D341Med (cell line): ENCODE data around the gene RBM43.
"Not testable (repeated sequence)": the region's sequence is repeated elsewhere in the genome, so short reads cannot be mapped to it uniquely, and the experiment has no call there.

Source experiments
- DNase-seq: peaks from one replicate; pipeline ENCODE4 v3.0.0; 2012; ENCODE audit warnings: low spot score

Gene RBM43

DNA sequence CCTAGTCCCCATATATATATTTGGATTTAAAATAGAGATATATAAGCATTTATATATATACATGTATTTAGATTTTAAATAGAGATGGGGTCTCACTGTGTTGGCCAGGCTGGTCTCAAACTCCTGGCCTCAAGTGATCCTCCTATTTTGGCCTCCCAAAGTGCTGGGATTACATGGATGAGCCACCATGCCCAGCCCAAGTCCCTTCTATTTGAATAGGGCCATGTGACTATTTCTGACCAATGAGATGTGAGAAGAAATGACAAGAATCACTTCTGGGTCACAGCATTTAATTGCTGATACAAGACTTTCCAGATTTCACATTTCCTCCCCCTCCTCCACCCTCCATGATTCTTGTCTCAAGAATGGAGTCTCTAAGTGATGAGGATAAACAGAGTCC is 6.4 kb upstream of the RBM43 start:
- no peak for DNase-seq

GRCh38 chr2:151267537-151267936 is 5.9 kb upstream of the RBM43 start:
- DNase-seq, result no peak

DNA sequence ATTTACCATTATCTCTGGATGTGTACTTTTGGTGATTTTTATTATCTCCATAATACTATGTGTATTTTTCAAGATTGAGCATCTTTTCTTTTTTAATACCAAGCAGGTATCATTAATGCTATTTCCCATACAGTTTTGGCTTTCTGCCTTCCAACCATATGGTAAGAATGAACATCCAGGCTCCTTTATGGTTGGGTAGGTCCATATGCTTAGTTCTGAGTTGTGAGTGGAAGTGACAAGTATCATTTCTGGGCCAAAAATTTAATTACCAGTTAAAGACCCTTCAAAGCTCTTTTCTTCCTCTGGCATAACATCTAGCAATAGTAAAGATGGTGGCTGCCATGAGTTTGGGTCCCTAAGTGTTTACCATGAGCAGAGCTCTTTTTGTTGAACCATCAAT is 4.3 kb upstream of the RBM43 start:
- DNase-seq, result no peak

DNA sequence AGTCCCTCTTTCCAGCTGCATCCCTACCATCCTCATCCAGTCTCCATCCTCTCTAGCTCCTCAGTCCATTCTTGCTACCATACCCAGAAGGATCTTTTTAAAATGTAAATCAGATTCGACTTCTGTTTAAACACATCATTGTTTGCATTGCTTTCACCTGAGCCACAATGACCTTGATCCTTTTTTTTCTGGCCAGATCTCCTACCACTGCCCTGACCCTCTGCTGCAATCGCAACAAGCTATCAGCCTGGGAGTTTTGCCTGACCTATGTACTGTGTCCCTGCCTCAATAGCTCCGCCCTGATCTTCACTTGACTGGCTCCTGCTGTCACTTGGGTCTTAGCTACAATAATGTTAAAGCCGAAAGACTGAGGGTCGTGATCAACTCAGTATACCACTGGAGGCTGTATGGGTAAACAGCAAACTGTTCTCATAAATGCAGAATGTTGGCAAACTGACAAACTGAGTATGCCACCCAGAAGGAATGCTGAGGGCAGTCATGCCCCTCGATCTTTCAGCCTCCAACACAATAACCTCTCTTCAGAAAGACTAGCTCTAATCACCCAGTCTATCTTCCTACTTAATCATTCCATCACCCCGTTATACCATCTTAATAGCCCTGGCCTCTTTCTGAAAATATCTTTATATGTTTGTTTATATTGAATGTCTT is 2.6 kb upstream of the RBM43 start:
- DNase-seq, result no peak

DNA sequence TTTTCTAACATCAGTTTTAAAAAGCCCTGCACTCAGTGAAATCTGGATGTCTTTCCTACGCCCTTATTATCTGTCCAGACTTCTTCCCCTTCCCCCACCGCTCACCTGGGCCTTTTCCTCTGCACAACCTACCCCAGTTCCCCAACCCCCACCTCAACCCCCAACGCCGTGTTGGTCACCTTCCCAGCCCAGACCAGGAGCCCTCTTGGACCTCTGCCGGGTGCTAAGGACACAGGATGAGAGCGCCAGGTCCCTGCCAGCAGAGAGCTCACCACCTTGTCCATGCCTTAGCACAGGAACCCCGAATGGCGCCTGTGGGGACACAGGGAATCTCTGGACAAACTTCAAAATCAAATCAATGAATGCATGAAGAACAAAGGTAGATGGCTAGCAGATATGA is 966 bp upstream of the RBM43 start:
- DNase-seq, result no peak

GRCh38 chr2:151261977-151262291 is 271 bp upstream of the RBM43 start:
- DNase-seq, result no peak

- DNase-seq, result no peak
Measured at GRCh38 chr2:151260573-151261230, 961 bp downstream of the RBM43 start.

DNA sequence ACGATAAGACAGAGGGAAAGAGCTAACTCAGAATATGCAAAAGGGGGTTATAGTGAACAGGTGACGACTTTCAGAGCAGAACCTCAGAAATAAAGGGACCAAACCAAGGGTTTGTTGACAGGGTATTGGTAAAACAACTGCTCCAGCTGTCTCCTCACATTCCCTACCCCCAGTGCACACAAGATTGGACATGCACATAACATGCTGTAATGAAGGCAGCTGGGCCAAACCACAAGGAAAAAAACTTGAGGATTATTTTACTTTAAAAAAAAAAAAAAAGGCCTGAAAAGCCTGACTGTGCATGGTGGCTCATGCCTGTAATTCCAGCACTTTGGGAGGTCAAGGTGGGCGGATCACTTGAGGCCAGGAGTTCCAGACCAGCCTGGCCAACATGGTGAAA is 3.5 kb downstream of the RBM43 start:
- DNase-seq, result no peak

DNA sequence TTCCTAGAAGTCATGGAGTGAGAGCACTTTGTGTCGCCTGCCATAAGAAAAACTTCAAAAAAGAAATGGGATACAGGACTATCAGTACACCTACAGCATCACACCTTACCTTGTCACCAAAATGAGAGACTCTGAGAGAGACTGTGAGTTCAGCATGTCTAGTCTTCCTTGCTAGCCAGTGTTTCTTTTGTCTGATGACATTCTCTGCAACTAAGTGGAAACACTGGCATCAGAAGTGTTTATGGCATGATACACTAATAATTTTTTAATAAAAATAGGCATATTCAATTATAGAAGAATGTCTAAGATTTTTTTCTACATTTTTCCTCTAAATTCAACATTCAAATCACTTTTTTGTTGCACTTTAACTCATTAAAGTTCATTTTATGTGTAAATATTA is 9.0 kb downstream of the RBM43 start:
- DNase-seq, result no peak

- DNase-seq, result no peak
Measured at GRCh38 chr2:151251012-151251411, 10.7 kb downstream of the RBM43 start.

- DNase-seq, result no peak
Measured at GRCh38 chr2:151247432-151247831, 14.2 kb downstream of the RBM43 start.

DNA sequence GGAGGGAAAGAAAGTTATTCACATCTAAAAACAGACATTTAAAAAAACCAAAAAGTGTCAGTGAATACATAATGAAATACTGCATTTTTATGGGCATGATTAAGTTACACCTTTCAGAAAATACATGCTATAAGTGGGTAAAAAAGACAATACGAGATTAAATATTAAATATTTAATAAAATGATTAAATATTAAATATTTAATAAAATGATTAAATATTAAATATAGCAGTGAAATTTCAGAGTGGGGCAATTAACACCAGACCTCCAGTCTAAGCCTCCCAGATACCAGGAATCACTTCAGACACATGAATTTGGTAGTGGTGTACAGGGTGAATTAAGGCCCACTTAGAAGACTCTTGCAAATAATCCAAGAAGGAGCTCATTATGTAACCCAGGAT is 15.5 kb downstream of the RBM43 start:
- no peak for DNase-seq

- no peak for DNase-seq
Measured at GRCh38 chr2:151243468-151243867, 18.2 kb downstream of the RBM43 start.

GRCh38 chr2:151241224-151241623 is 20.4 kb downstream of the RBM43 start:
- no peak for DNase-seq

DNA sequence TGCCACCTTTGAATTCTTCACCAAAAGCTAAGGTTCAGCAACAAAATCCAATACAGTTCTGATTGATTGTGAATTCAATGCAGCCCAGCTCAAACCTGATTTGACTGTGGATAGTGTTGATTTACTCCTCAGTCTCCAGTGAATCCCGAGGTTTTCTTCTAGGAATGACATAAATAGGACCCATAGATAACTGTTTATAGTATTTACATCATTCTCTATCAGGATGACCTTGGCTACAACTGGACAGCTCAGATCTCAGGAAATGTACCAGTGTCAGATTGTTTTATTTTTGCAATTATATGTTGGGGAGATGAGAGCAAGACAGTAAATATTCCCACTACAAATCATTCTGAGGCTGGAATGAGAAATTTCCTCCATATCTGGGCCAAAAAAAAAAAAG is 21.2 kb downstream of the RBM43 start:
- no peak for DNase-seq

GRCh38 chr2:151239624-151240023 is 22.0 kb downstream of the RBM43 start:
- no peak for DNase-seq

- DNase-seq, result peak; percentile 62
Measured at GRCh38 chr2:151238527-151239487, 22.9 kb downstream of the RBM43 start.

- no peak for DNase-seq
Measured at GRCh38 chr2:151237422-151238025, 24.1 kb downstream of the RBM43 start.

DNA sequence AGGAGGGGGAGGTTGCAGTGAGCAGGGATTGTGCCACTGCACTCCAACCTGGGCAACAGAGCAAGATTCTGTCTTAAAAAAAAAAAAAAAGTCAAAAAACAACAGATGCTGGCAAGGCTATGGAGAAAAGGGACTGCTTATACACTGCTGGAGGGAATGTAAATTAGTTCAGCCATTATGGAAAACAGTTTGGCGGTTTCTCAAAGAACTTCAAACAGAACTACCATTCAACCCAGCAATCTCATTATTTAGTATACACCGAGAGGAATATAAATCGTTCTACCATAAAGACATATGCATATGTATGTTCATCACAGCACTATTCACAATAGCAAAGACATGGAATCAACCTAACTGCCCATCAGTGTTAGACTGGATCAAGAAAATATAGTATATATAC is 27.9 kb downstream of the RBM43 start:
- DNase-seq, result not testable (repeated sequence)

DNA sequence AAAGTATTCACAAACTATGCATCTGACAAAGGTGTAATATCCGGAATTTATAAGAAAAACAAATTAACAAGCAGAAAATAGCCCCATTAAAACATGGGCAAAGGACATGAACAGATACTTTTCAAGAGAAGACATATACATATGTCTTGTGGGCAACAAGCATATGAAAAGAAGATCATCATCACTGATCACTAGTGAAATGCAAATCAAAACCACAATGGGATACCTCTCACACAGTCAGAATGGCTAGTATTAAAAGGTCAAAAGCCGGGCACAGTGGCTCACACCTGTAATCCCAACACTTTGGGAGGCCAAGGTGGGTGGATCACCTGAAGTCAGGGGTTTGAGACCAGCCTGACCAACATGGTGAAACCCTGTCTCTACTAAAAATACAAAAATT is 28.4 kb downstream of the RBM43 start:
- not testable (repeated sequence) for DNase-seq

DNA sequence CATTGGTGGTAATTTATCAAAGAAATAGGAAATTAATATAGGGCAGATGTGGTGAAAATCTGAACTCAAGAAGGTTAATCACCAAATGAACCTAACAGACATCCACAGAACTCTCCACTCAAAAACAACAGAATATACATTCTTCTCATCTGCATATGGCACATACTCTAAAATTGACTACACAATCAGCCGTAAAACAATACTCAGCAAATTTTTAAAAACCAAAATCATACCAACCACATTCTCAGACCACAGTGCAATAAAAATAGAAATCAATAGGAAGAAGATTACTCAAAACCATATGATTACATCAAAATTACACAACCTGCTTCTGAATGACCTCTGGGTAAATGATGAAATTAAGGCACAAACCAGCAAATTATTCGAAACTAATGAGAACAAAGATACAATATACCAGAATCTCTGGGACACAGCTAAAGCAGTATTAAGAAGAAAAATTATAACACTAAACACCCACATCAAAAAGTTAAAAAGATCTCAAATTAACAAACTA is 31.0 kb downstream of the RBM43 start:
- DNase-seq, result no peak

DNA sequence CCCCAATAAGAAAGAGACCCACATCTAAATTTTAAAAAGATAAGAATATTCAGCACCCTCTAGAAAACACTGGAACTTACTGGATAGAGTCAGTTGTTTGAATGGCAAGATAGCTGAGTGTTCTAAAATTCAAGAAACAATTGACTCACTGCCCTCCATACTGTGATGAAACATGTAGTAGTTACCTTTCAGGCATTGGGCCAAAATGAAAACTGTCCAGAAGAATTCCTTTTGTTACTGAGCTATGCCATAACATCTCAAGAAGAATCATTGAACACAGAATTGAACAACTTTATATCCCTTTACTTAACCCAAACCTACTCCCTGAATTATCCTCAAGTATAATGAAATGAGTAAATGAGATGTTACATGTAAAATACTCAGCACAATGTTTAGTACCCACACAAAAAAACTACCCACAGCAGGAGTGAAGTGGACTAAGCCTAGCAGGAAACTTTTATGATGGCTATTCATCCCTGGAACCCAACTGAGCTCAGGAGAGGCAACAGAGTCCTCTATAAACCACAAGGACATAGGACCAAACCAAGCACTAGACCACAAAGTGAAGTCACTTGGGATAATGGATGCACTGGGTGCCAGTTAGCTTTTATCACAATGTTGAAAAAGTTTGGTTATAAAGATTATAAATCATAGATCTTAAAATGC is 32.7 kb downstream of the RBM43 start:
- no peak for DNase-seq
